HCT116 (cell line): ENCODE data around the gene CDC42EP5. TPM values are rescaled to one million over a fixed set of nuclear protein-coding genes. Genes with fewer than 3 reads are reported as not detected.

Experiments used
- ATAC-seq: fragments of 200-7000 bp; cut with Tn5 transposase; 2 replicates; pipeline ENCODE4 v1.9.1; 2020; ENCODE audit warnings: mild to moderate bottlenecking, moderate library complexity
- BruUV-seq: library from RNA; stranded (reverse); fragments of 400-500 nt; replicated peaks from 2 replicates; lab custom pipeline; 2021; lab: Mats Ljungman, UMichigan
- CTCF ChIA-PET: fragments of 300-600 bp; sonication (Branson Sonifier 250); formaldehyde crosslinking; loops from one replicate; lab custom pipeline; 2021; ENCODE audit warnings: antibody characterized with exemption; lab: Charles Lee
- POLR2A ChIA-PET: fragments of 300-600, 350-600 bp; sonication (Branson Sonifier 250); formaldehyde crosslinking; loops from one replicate; lab custom pipeline; 2021; ENCODE audit warnings: antibody characterized with exemption; lab: Charles Lee
- RAD21 ChIA-PET, 2 experiments: fragments of 300-600 bp; sonication (Branson Sonifier 250); formaldehyde crosslinking; loops; one replicate each; lab custom pipeline; 2023; ENCODE audit warnings: low total read pairs in 2 of 2; ENCODE audit not compliant: uncharacterized antibody in 2 of 2, unreplicated experiment in 2 of 2, low non-redundant PET in 1 of 2; lab: Charles Lee
- DNase-seq: peaks from one replicate; pipeline ENCODE4 v3.0.0-alpha.2; 2010; ENCODE audit warnings: low read depth, low spot score
- H2AFZ ChIP-seq: fragments of 200-600 bp; shearing (Covaris generic), sonication (generic); 2 replicates; pipeline ENCODE4 v1.6.1; 2017; ENCODE audit warnings: low read depth, mixed run types, mixed read lengths, antibody characterized with exemption, low read length; ENCODE audit not compliant: poor library complexity, severe bottlenecking
- H3K27ac ChIP-seq: 2 replicates; pipeline ENCODE4 v1.5.1; 2012; ENCODE audit warnings: low read depth, low read length
- H3K27me3 ChIP-seq: fragments of 200-600 bp; sonication (generic); 2 replicates; pipeline ENCODE4 v1.6.1; 2016; ENCODE audit warnings: mixed run types, low read length, mixed read lengths; ENCODE audit not compliant: insufficient read depth
- H3K36me3 ChIP-seq, 2 experiments: fragments of 200-500 bp in 1 of 2; fragments of 200-600 bp in 1 of 2; sonication (Bioruptor generic) in 1 of 2; sonication (generic) in 1 of 2; 2 replicates each; pipeline versions ENCODE4 v1.5.1 to v1.6.1; 2014 to 2016; ENCODE audit warnings: low read length in 2 of 2, inconsistent platforms in 1 of 2, mixed read lengths in 1 of 2, mixed run types in 1 of 2; ENCODE audit not compliant: insufficient read depth in 2 of 2, control insufficient read depth in 1 of 2
- H3K4me1 ChIP-seq, 2 experiments: fragments of 200-600 bp in 1 of 2; sonication (generic) in 1 of 2; 2 replicates each; pipeline versions ENCODE4 v1.5.1 to v1.6.1; 2012 to 2017; ENCODE audit warnings: low read length in 2 of 2, inconsistent platforms in 1 of 2, mild to moderate bottlenecking in 1 of 2, mixed read lengths in 1 of 2, mixed run types in 1 of 2, moderate library complexity in 1 of 2; ENCODE audit not compliant: insufficient read depth in 2 of 2, control insufficient read depth in 1 of 2
- H3K4me2 ChIP-seq: fragments of 200-600 bp; sonication (generic); 2 replicates; pipeline ENCODE4 v1.6.1; 2017; ENCODE audit warnings: mixed run types, low read length, mixed read lengths
- H3K4me3 ChIP-seq, 2 experiments: fragments of 200-600 bp in 1 of 2; sonication (generic) in 1 of 2; replicated peaks in 1 of 2; 2 replicates each; pipeline ENCODE4 v1.5.1; 2011 to 2016; ENCODE audit warnings: low read length in 2 of 2, control low read depth in 1 of 2, low read depth in 1 of 2, mild to moderate bottlenecking in 1 of 2, mixed read lengths in 1 of 2, mixed run types in 1 of 2
- H3K79me2 ChIP-seq: fragments of 200-600 bp; sonication (generic); 2 replicates; pipeline ENCODE4 v1.6.1; 2017; ENCODE audit warnings: mild to moderate bottlenecking, mixed run types, low read length, moderate library complexity, mixed read lengths; ENCODE audit not compliant: insufficient read depth
- H3K9ac ChIP-seq: fragments of 200-600 bp; sonication (generic); 2 replicates; pipeline ENCODE4 v1.6.1; 2016; ENCODE audit warnings: low read length, mixed read lengths
- H3K9me2 ChIP-seq: fragments of 200-600 bp; sonication (generic), shearing (Covaris generic); 2 replicates; pipeline ENCODE4 v1.6.1; 2017; ENCODE audit warnings: mixed run types, mild to moderate bottlenecking, moderate library complexity; ENCODE audit not compliant: insufficient read depth
- H3K9me3 ChIP-seq, 2 experiments: fragments of 200-500 bp in 1 of 2; fragments of 200-600 bp in 1 of 2; sonication (Bioruptor generic) in 1 of 2; sonication (generic) in 1 of 2; 2 replicates each; pipeline ENCODE4 v1.6.1; 2014 to 2017; ENCODE audit warnings: low read length in 2 of 2, mixed read lengths in 2 of 2, inconsistent platforms in 1 of 2, low read depth in 1 of 2, mild to moderate bottlenecking in 1 of 2, mixed run types in 1 of 2, moderate library complexity in 1 of 2; ENCODE audit not compliant: control insufficient read depth in 1 of 2, insufficient read depth in 1 of 2
- H4K20me1 ChIP-seq: fragments of 200-600 bp; sonication (generic), shearing (Covaris generic); 2 replicates; pipeline ENCODE4 v1.6.1; 2017; ENCODE audit warnings: mixed run types, mild to moderate bottlenecking, moderate library complexity; ENCODE audit not compliant: insufficient read depth
- ATF3 ChIP-seq: IDR thresholded peaks from 2 replicates; pipeline ENCODE4 v1.6.1; 2012
- CBX3 ChIP-seq: IDR thresholded peaks from 2 replicates; pipeline ENCODE4 v1.6.1; 2012; ENCODE audit warnings: low read depth
- CEBPB ChIP-seq: IDR thresholded peaks from 2 replicates; pipeline ENCODE4 v1.6.1; 2012; ENCODE audit warnings: low read depth
- CTCF ChIP-seq, 3 experiments: fragments of 200-600 bp in 1 of 3; sonication (generic) in 1 of 3; IDR thresholded peaks in 2 of 3; conservative IDR thresholded peaks in 1 of 3; 2 replicates each; pipeline ENCODE4 v1.5.1; 2012 to 2017; ENCODE audit warnings: low read depth in 2 of 3, low read length in 2 of 3, antibody characterized with exemption in 1 of 3, borderline replicate concordance in 1 of 3, control low read depth in 1 of 3, mild to moderate bottlenecking in 1 of 3, mixed read lengths in 1 of 3, mixed run types in 1 of 3, moderate library complexity in 1 of 3; ENCODE audit not compliant: insufficient read depth in 1 of 3
- EGR1 ChIP-seq: IDR thresholded peaks from 2 replicates; pipeline ENCODE4 v1.6.1; 2012; ENCODE audit warnings: low read depth
- ELF1 ChIP-seq: IDR thresholded peaks from 2 replicates; pipeline ENCODE4 v1.6.1; 2012; ENCODE audit warnings: low read depth, borderline replicate concordance
- EZH2 ChIP-seq: fragments of 200-600 bp; sonication (generic); IDR thresholded peaks from 2 replicates; pipeline ENCODE4 v1.6.1; 2017; ENCODE audit warnings: antibody characterized with exemption, mixed run types
- EZH2phosphoT487 ChIP-seq: fragments of 200-600 bp; IDR thresholded peaks from 2 replicates; pipeline ENCODE4 v1.6.1; 2018; ENCODE audit warnings: antibody characterized with exemption, borderline replicate concordance
- FOSL1 ChIP-seq: IDR thresholded peaks from 2 replicates; pipeline ENCODE4 v1.6.1; 2012; ENCODE audit warnings: low read depth
- MAX ChIP-seq: IDR thresholded peaks from 2 replicates; pipeline ENCODE4 v1.6.1; 2012
- POLR2A ChIP-seq: IDR thresholded peaks from 2 replicates; pipeline ENCODE4 v1.7.0; 2011; ENCODE audit warnings: borderline replicate concordance; ENCODE audit not compliant: insufficient read depth, insufficient read length; ENCODE audit errors: extremely low read depth
- RAD21 ChIP-seq: IDR thresholded peaks from 2 replicates; pipeline ENCODE4 v1.6.1; 2012; ENCODE audit warnings: low read depth, mild to moderate bottlenecking
- SIN3A ChIP-seq: IDR thresholded peaks from 2 replicates; pipeline ENCODE4 v1.6.1; 2012; ENCODE audit warnings: low read depth
- SP1 ChIP-seq: IDR thresholded peaks from 2 replicates; pipeline ENCODE4 v1.6.1; 2012; ENCODE audit warnings: low read depth
- SRF ChIP-seq: IDR thresholded peaks from 2 replicates; pipeline ENCODE4 v1.6.1; 2012; ENCODE audit warnings: low read depth
- TCF7L2 ChIP-seq: IDR thresholded peaks from 2 replicates; pipeline ENCODE4 v1.7.0; 2011; ENCODE audit warnings: borderline replicate concordance, inconsistent platforms; ENCODE audit not compliant: insufficient read depth, insufficient read length; ENCODE audit errors: extremely low read depth
- YY1 ChIP-seq: IDR thresholded peaks from 2 replicates; pipeline ENCODE4 v1.6.1; 2011; ENCODE audit warnings: low read length, low read depth, moderate library complexity, mild to moderate bottlenecking; ENCODE audit not compliant: insufficient replicate concordance; ENCODE audit errors: extremely low read depth
- ZBTB33 ChIP-seq: IDR thresholded peaks from 2 replicates; pipeline ENCODE4 v1.6.1; 2011; ENCODE audit warnings: mild to moderate bottlenecking, low read length, moderate library complexity; ENCODE audit not compliant: insufficient replicate concordance; ENCODE audit errors: extremely low read depth
- ZFX ChIP-seq: fragments of 450-650 bp; IDR thresholded peaks from 2 replicates; pipeline ENCODE4 v1.6.1; 2017
- ZNF274 ChIP-seq: fragments of 200-500 bp; sonication (Bioruptor generic); IDR thresholded peaks from 2 replicates; pipeline ENCODE4 v1.6.1; 2014; ENCODE audit warnings: mild to moderate bottlenecking, low read depth, low read length, inconsistent platforms
- intact Hi-C: fragments of 100-400 bp; cut with micrococcal nuclease; formaldehyde crosslinking; loops from 2 replicates; pipeline ENCODE4 v1.10.0; 2022
- total RNA-seq: library from RNA; stranded (reverse); gene quantifications from one replicate; pipeline ENCODE4 v1.2.1, GENCODE V29; 2021; ENCODE audit not compliant: unreplicated experiment

The CDC42EP5 gene
- total RNA-seq, 1 experiment from 2014 or later: 0.64 TPM

- Histone ChIP-seq H3K4me1 (peaks cover 0 to 6% of the 10 kb centered on the region in 2 experiments; a peak in 1 of 4 replicates), H3K4me3 (no peak overlapping the region), H3K9ac (no peak overlapping the region), H3K27me3 (no peaks in the 10 kb centered on the region), H3K4me2 (no peak overlapping the region), H3K27ac (no peak overlapping the region), H3K9me3 (no peaks in the 10 kb centered on the region), H3K36me3 (peaks cover 3 to 9% of the 10 kb centered on the region in 2 experiments; a peak in 2 of 4 replicates), H3K79me2 (peaks cover 2% of the 10 kb centered on the region; the same call in 1 of the 2 replicates), H4K20me1 (no peaks in the 10 kb centered on the region), H2AFZ (no peak overlapping the region), H3K9me2 (no peaks in the 10 kb centered on the region)
- POLR2A ChIA-PET: interaction anchor here (3.4 kb wide), 1 partner anchor 8 kb away, joined by 12 read pairs; the partner anchor contains the start of gene LENG8
- no TSS peak for BruUV-seq
- TF ChIP-seq SRF (no peak), ZNF274 (no peak), EGR1 (no peak), ATF3 (no peak), YY1 (no peak), RAD21 (no peak), CTCF (IDR thresholded peaks at IDR 0.05 in 2 of 3, conservative IDR thresholded peaks at IDR 0.05 in 1 of 3; ENCODE audit: borderline replicate concordance in 1 of 3, insufficient read depth in 1 of 3, low read depth in 2 of 3, low read length in 2 of 3) (no peak), CBX3 (no peak), EZH2phosphoT487 (no peak), SIN3A (no peak), FOSL1 (no peak), ZBTB33 (no peak), ZFX (no peak), ELF1 (no peak), MAX (no peak), CEBPB (no peak), EZH2 (no peak), SP1 (no peak), TCF7L2 (no peak), POLR2A (no peak)
- DNase-seq (no peak), ATAC-seq (no peak)
- CTCF ChIA-PET: interaction anchor here (0.6 to 3.2 kb wide), 4 partner anchors 10 to 50 kb away, joined by 3 to 17 read pairs (median 4); no protein-coding TSS in a partner anchor
- RAD21 ChIA-PET: no interaction called here
- intact Hi-C loops: no loop called here
These were observed 32.5 kb downstream of the CDC42EP5 start for GRCh38 chr19:54440641-54441040.
